ENCODE measurements around the gene TNFRSF21. TPM values are rescaled to one million over a fixed set of nuclear protein-coding genes. Genes with fewer than 3 reads are reported as not detected.

Gene TNFRSF21
- total and polyA plus RNA-seq, 9 of the 15 experiments (the other 6 are each of a cell fraction or from before 2014, with no cell fraction given) = 0.63 to 5.7 (median 2.2) TPM

DNA sequence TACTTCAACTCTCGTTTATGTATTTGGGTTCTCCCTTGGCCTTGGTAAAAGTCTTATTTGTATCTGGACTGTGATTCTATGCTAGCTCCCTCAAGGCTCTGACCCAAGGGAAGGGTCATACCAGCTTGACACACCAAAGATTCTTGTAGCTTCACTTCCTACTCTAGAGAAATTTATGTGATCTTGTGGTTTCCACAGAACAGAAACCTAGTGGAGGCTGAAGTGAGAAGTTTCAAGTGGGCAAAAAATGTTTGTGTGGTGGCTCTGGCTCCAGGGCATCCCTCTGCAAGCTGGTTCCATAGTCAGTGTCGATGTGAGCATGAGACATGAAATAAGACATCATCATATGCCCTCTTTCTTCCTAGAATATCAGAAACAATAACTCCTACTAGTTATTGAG is 48.1 kb upstream of the TNFRSF21 start:
- no peak for ATAC-seq
- H3K27me3 ChIP-seq (ENCODE audit: control insufficient read depth in 2 of 2, insufficient read depth in 2 of 2, low read length in 2 of 2) = no peaks in the 10 kb centered on the region
- in situ Hi-C loops (cut with MboI) = no loop called here
- no peaks in the 10 kb centered on the region for H3K9me3 ChIP-seq (replicated peaks; ENCODE audit: control insufficient read depth, insufficient read depth, low read depth, low read length)
- WGBS (ENCODE audit: insufficient coverage, low coverage, missing lambda C conversion rate) = 0% methylated on average over 2 of the region's 2 CpGs
- no peak overlapping the region for H3K4me2 ChIP-seq (ENCODE audit: insufficient read depth, low read length)
- no peaks in the 10 kb centered on the region for H3K9me1 ChIP-seq (ENCODE audit: control insufficient read depth, insufficient read depth, low read length)
- no peak overlapping the region for H2AFZ ChIP-seq (ENCODE audit: low read depth, low read length)
- H3K4me3 ChIP-seq = no peak overlapping the region
- no peak for TF ChIP-seq RFX5 (IDR thresholded peaks at IDR 0.05; ENCODE audit: low read depth, low read length)
- no peak for TF ChIP-seq ASH1L (IDR thresholded peaks at IDR 0.05; ENCODE audit: borderline replicate concordance, low read depth, partially characterized antibody)
- no peak for TF ChIP-seq CBX3 (IDR thresholded peaks at IDR 0.05; ENCODE audit: borderline replicate concordance in 1 of 2, low read length in 2 of 2)
- no peak for TF ChIP-seq RBM15 (IDR thresholded peaks at IDR 0.05; ENCODE audit: insufficient read depth, low read length)
- TF ChIP-seq EP400 (IDR thresholded peaks at IDR 0.05) = no peak
- no peak for TF ChIP-seq ILK (tag; IDR thresholded peaks at IDR 0.05; ENCODE audit: borderline replicate concordance, low read depth)
- TF ChIP-seq, protein P1, sequence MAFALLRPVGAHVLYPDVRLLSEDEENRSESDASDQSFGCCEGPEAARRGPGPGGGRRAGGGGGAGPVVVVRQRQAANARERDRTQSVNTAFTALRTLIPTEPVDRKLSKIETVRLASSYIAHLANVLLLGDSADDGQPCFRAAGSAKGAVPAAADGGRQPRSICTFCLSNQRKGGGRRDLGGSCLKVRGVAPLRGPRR (CRISPR knock-in tag; IDR thresholded peaks at IDR 0.05) = no peak
- no peak for TF ChIP-seq ZNF584 (CRISPR knock-in tag; IDR thresholded peaks at IDR 0.05; ENCODE audit: low read depth)
- TF ChIP-seq RNF2 (IDR thresholded peaks at IDR 0.05) = no peak
- TF ChIP-seq, protein P2, sequence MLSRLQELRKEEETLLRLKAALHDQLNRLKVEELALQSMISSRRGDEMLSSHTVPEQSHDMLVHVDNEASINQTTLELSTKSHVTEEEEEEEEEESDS (CRISPR knock-in tag; IDR thresholded peaks at IDR 0.05) = no peak
- TF ChIP-seq, protein P3, sequence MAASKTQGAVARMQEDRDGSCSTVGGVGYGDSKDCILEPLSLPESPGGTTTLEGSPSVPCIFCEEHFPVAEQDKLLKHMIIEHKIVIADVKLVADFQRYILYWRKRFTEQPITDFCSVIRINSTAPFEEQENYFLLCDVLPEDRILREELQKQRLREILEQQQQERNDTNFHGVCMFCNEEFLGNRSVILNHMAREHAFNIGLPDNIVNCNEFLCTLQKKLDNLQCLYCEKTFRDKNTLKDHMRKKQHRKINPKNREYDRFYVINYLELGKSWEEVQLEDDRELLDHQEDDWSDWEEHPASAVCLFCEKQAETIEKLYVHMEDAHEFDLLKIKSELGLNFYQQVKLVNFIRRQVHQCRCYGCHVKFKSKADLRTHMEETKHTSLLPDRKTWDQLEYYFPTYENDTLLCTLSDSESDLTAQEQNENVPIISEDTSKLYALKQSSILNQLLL (CRISPR knock-in tag; IDR thresholded peaks at IDR 0.05; ENCODE audit: borderline replicate concordance) = no peak
- TF ChIP-seq KLF13 (tag; IDR thresholded peaks at IDR 0.05; ENCODE audit: borderline replicate concordance, low read depth) = no peak
- TF ChIP-seq CHD1 (IDR thresholded peaks at IDR 0.05; ENCODE audit: low read length) = no peak
- TF ChIP-seq NFIX (CRISPR knock-in tag; IDR thresholded peaks at IDR 0.05; ENCODE audit: low read depth) = no peak
- TF ChIP-seq RB1 (IDR thresholded peaks at IDR 0.05; ENCODE audit: low read depth) = no peak
- no peak for TF ChIP-seq XRCC4 (IDR thresholded peaks at IDR 0.05; ENCODE audit: extremely low read depth, insufficient read depth, insufficient read length)
- TF ChIP-seq NFXL1 (CRISPR knock-in tag; IDR thresholded peaks at IDR 0.05) = no peak
- no peak for TF ChIP-seq MEF2D (tag; conservative IDR thresholded peaks at IDR 0.05; ENCODE audit: low read depth)
- H3K9ac ChIP-seq (ENCODE audit: insufficient read depth in 1 of 2, low read depth in 2 of 2, low read length in 2 of 2) = no peak overlapping the region
- ChIA-PET CTCF (ENCODE audit: low intra/inter-chr PET ratio) (interaction anchor here (0.7 kb wide), 1 partner anchor 43 kb away, joined by 3 read pairs; no protein-coding TSS in a partner anchor), POLR2A (interaction anchor here (0.7 to 1.3 kb wide), 3 partner anchors 8 to 10 kb away, joined by 3 to 4 read pairs (median 3); no protein-coding TSS in a partner anchor)
- intact Hi-C loops (cut with micrococcal nuclease) = no loop called here
- no peak overlapping the region for H3K27ac ChIP-seq (ENCODE audit: extremely low read depth, low read depth, low read length)
- no peaks in the 10 kb centered on the region for H3K36me3 ChIP-seq (ENCODE audit: control insufficient read depth, insufficient read depth, low read length)
- FAIRE-seq = no peak
- H3K79me2 ChIP-seq (ENCODE audit: control insufficient read depth, insufficient read depth, low read length) = no peaks in the 10 kb centered on the region
- H3K4me1 ChIP-seq (replicated peaks in 1 of 2; ENCODE audit: control insufficient read depth in 2 of 2, insufficient read depth in 2 of 2, low read length in 2 of 2) = peaks cover 0 to 17% of the 10 kb centered on the region in 2 experiments; a peak in 3 of 5 replicates
- BruUV-seq (replicated peaks) = no TSS peak
- H4K20me1 ChIP-seq (replicated peaks; ENCODE audit: control insufficient read depth, insufficient read depth, low read length) = no peaks in the 10 kb centered on the region
- DNase-seq (ENCODE audit: extremely low read depth in 1 of 4, low spot score in 3 of 4) = no peak
